Suprapubic skin (tissue), 4 donors: ENCODE data around the gene ANKRD60. TPM values are rescaled to one million over a fixed set of nuclear protein-coding genes. Genes with fewer than 3 reads are reported as not detected.

ENCODE experiments used
- DNase-seq, 2 donors: peaks; one replicate each; pipeline ENCODE4 v3.0.0-alpha.2; 2019; ENCODE audit warnings: low spot score in 2 of 2
- H3K27ac ChIP-seq: fragments of 200-600 bp; sonication (generic); one replicate; pipeline ENCODE4 v1.5.1; 2019
- H3K27me3 ChIP-seq: fragments of 200-600 bp; sonication (generic); one replicate; pipeline ENCODE4 v1.5.1; 2019
- H3K36me3 ChIP-seq: fragments of 200-600 bp; sonication (generic); one replicate; pipeline ENCODE4 v1.5.1; 2019
- H3K4me1 ChIP-seq: fragments of 200-600 bp; sonication (generic); one replicate; pipeline ENCODE4 v1.5.1; 2019
- H3K4me3 ChIP-seq: fragments of 200-600 bp; sonication (generic); one replicate; pipeline ENCODE4 v1.5.1; 2019; ENCODE audit warnings: mild to moderate bottlenecking
- H3K9me3 ChIP-seq: fragments of 200-600 bp; sonication (generic); one replicate; pipeline ENCODE4 v1.5.1; 2019
- EP300 ChIP-seq: sonication (generic); formaldehyde crosslinking; IDR thresholded peaks from one replicate; pipeline ENCODE4 v1.6.1; 2017; ENCODE audit warnings: antibody characterized with exemption
- POLR2A ChIP-seq, 2 donors: fragments of 450-650 bp; IDR thresholded peaks; one replicate each; pipeline ENCODE4 v1.6.1; 2017; ENCODE audit warnings: antibody characterized with exemption in 2 of 2, mild to moderate bottlenecking in 2 of 2, moderate library complexity in 2 of 2
- POLR2AphosphoS5 ChIP-seq, 3 donors: sonication (generic); formaldehyde crosslinking; IDR thresholded peaks; one replicate each; pipeline ENCODE4 v1.6.1; 2017; ENCODE audit warnings: antibody characterized with exemption in 3 of 3
- WGBS: methylation state at CpG from one replicate; pipeline ENCODE4 v1.1.5; 2018; 5-methylcytosine and 5-hydroxymethylcytosine counted together
- total RNA-seq, 4 donors: library from RNA; depleted of rRNA; stranded (reverse); fragments of >200 nt; gene quantifications; one replicate each; pipeline ENCODE4 v1.1.0, GENCODE V29; 2016
- TF ChIP-seq, protein P1 (sequence below), 2 donors: fragments of 200-600 bp in 1 of 2; fragments of 450-650 bp in 1 of 2; sonication (generic) in 1 of 2; IDR thresholded peaks; one replicate each; pipeline ENCODE4 v1.5.1; 2016 to 2019; ENCODE audit warnings: antibody characterized with exemption in 2 of 2, mild to moderate bottlenecking in 1 of 2, moderate library complexity in 1 of 2

Gene ANKRD60
- total RNA-seq, 4 donors from 2014 or later, result not detected

DNA sequence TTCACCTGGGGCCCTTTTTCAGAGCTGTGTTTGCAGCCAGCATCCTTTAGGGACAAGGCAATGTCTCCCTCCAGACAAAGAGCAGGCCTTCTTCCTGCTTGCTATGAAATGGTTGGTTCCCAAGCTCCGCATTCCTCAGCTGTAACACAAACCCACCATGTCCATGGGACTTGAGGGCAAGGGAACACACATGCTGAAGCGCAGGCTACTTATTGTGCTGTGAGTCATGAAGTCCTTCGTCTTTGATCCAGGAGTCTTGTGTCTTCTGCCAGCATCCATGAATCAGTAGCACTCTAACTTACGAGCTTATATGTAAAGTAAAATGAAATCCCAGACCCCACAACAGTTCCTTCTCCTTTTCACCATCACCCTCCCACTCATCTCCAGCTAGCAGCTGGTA is 59.0 kb downstream of the ANKRD60 start:
- H3K36me3 ChIP-seq, result no peaks in the 10 kb centered on the region
- no peak overlapping the region for H3K27ac ChIP-seq
- no peak for DNase-seq
- 74% methylated on average over 4 of the region's 4 CpGs for WGBS
- TF ChIP-seq POLR2AphosphoS5 (IDR thresholded peaks at IDR 0.05) (no peak), POLR2A (IDR thresholded peaks at IDR 0.05) (no peak), EP300 (no peak)
- TF ChIP-seq, protein P1, sequence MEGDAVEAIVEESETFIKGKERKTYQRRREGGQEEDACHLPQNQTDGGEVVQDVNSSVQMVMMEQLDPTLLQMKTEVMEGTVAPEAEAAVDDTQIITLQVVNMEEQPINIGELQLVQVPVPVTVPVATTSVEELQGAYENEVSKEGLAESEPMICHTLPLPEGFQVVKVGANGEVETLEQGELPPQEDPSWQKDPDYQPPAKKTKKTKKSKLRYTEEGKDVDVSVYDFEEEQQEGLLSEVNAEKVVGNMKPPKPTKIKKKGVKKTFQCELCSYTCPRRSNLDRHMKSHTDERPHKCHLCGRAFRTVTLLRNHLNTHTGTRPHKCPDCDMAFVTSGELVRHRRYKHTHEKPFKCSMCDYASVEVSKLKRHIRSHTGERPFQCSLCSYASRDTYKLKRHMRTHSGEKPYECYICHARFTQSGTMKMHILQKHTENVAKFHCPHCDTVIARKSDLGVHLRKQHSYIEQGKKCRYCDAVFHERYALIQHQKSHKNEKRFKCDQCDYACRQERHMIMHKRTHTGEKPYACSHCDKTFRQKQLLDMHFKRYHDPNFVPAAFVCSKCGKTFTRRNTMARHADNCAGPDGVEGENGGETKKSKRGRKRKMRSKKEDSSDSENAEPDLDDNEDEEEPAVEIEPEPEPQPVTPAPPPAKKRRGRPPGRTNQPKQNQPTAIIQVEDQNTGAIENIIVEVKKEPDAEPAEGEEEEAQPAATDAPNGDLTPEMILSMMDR (IDR thresholded peaks at IDR 0.05), result no peak
- no peaks in the 10 kb centered on the region for H3K27me3 ChIP-seq
- no peaks in the 10 kb centered on the region for H3K9me3 ChIP-seq
- H3K4me3 ChIP-seq, result no peak overlapping the region
- peaks cover 8% of the 10 kb centered on the region for H3K4me1 ChIP-seq

DNA sequence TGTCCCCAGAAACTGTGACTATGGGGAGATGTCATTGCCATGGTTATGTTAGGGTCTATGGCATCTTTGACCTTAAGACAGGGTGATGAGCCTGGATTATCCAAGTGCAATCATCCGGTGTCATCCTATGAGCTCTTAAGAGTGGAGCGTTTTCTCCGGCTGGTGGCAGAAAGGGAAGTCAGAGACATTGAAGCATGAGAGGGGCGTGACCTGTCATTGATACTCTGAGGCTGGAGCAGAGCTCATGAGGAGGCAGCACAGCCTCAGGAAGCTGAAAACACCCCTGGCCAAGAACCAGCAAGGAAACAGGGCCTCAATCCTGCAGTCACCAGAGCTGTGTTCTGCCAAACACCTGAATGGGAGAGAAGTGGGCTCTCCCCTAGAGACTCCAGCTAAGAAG is 59.6 kb downstream of the ANKRD60 start:
- Histone ChIP-seq H3K27ac (no peak overlapping the region), H3K4me3 (no peak overlapping the region), H3K36me3 (no peaks in the 10 kb centered on the region), H3K4me1 (peaks cover 1% of the 10 kb centered on the region), H3K27me3 (no peaks in the 10 kb centered on the region), H3K9me3 (no peaks in the 10 kb centered on the region)
- no peak for DNase-seq
- TF ChIP-seq POLR2A (IDR thresholded peaks at IDR 0.05) (no peak), EP300 (no peak), POLR2AphosphoS5 (IDR thresholded peaks at IDR 0.05) (no peak)
- TF ChIP-seq, protein P1 (IDR thresholded peaks at IDR 0.05), result no peak
- 78% methylated on average over 4 of the region's 4 CpGs for WGBS

DNA sequence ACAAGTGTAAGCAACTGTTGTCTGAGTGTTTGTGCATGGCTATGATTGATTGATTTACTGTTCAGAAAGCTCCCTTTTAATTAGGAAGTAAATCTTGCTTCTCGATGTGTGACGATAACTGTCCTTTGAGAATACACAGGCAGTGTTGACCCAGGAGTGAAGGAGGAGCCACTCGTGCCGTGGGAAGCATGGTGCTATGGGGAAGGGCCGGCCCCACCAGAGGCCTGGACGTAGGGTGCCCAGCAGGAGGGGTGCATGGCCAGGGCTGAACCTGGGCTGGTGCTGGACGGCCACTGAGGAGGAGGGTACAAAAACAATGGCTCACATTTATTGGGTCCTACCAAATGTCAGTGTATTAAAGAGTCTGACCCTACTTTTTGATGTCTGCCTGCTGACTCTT is 60.7 kb downstream of the ANKRD60 start:
- H3K4me3 ChIP-seq, result no peak overlapping the region
- no peaks in the 10 kb centered on the region for H3K4me1 ChIP-seq
- no peak for DNase-seq
- TF ChIP-seq POLR2AphosphoS5 (IDR thresholded peaks at IDR 0.05), result no peak
- TF ChIP-seq, protein P1 (IDR thresholded peaks at IDR 0.05), result no peak
- no peak for TF ChIP-seq POLR2A (IDR thresholded peaks at IDR 0.05)
- TF ChIP-seq EP300, result no peak
- no peaks in the 10 kb centered on the region for H3K9me3 ChIP-seq
- no peaks in the 10 kb centered on the region for H3K36me3 ChIP-seq
- H3K27me3 ChIP-seq, result no peaks in the 10 kb centered on the region
- WGBS, result 88% methylated on average over 6 of the region's 7 CpGs
- H3K27ac ChIP-seq, result no peak overlapping the region

Other genes with a start within 250 kb of the ANKRD60 start
- 10 to 100 TPM; 17.0 to 21.6 (median 19.1) TPM for gene RAB22A, start 81.1 kb upstream of the ANKRD60 start, total RNA-seq
- 10 to 100 TPM; 10.9 to 20.4 (median 17.9) TPM for gene VAPB, start 160.6 kb upstream of the ANKRD60 start, total RNA-seq